HG03103 (cell line): ENCODE measurements around the gene MDM4.
A peak's percentile ranks its signal among the peaks of the same experiment; 100 is the strongest.
"Not testable (repeated sequence)": the region's sequence is repeated elsewhere in the genome, so short reads cannot be mapped to it uniquely, and the experiment has no call there.

ENCODE experiments used
- ATAC-seq: cut with Tn5 transposase; IDR thresholded peaks from one replicate; pipeline ENCODE4 v1.9.1; 2021; ENCODE audit warnings: low read depth; ENCODE audit not compliant: unreplicated experiment

Gene MDM4, protein sequence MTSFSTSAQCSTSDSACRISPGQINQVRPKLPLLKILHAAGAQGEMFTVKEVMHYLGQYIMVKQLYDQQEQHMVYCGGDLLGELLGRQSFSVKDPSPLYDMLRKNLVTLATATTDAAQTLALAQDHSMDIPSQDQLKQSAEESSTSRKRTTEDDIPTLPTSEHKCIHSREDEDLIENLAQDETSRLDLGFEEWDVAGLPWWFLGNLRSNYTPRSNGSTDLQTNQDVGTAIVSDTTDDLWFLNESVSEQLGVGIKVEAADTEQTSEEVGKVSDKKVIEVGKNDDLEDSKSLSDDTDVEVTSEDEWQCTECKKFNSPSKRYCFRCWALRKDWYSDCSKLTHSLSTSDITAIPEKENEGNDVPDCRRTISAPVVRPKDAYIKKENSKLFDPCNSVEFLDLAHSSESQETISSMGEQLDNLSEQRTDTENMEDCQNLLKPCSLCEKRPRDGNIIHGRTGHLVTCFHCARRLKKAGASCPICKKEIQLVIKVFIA

DNA sequence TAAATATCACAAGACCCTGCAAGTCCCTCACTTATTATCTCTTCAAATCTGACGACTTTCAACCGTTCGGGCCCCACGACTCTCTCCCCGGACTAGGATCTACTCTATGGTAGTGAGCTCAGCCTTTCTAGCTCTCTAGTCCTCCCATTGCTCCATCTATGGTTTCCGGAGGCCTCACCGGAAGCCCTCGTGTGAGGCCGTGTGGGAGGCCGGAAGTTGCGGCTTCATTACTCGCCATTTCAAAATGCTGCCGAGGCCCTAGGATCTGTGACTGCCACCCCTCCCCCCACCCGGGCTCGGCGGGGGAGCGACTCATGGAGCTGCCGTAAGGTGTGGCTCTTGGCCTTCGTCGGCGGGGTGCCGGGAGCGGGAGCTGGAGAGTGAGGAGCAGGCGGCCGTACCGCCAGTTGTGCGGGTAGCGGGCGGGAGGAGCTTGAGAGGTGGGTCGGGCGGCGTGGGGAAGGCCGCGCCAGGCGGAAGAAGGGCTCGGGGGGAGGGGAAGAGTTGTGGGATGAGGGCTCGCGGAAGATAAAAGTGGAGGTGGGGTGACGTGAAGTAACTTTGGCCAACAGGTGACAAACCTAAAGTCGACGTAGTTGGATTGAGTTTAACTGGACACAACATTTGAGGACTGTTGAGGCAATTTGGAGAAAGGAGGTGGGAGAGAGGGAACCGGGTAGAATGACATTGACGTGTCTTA, at the start of gene MDM4:
TSS of gene MDM4 (plus strand) at position 227 of the 700 bp plus-strand sequence. CDS start 9,113 bp downstream, outside the sequence.
- ATAC-seq = peak; percentile 76

DNA sequence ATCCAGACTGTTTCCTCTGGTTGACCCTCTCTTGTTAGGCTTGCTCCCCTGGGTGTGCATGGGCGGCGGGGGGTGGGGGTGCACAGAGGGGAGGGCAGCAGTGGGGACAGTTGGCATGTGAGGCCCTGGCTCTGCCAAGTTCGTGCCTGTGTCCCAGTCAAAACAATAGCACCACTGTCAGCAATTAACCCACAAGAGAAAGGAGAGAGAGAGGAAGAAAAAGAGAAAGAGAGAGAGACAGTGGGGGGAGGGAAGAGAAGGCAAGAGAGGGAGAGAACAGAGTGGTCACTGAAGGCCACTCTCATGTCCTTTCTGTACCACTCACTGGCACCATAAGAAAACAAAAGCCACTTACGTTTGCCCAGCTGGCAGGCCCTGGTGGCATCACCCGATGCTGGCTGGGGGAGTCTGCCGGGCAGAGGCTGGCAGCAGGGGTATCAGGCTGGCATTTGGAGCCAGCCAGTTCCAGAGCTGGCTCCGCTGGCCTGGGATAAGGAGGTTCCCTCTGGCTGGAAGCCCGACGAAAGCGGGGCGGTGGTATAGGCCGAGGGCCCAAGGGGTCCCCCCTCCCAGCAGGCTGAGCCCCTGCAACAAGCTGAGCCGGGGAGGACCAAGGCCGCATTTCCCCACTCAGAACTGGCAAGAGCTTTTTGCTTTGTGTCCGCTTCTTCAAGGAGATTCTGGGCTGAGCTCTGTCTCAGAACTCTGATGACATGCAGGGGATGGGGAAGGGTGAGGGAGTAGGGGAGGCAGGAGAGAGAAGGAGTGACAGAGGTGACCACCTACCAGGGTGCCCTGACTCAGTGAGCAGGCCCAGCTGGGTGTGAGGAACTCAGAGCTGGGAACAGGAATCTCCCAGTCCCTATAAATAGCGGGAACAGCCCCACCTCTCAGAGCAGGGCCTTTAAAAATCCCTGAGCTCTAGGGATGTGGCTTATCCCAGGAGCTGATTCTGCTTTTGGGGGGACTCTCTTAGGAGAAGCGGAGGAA, 49.5 kb upstream of the MDM4 start:
- ATAC-seq = no peak

DNA sequence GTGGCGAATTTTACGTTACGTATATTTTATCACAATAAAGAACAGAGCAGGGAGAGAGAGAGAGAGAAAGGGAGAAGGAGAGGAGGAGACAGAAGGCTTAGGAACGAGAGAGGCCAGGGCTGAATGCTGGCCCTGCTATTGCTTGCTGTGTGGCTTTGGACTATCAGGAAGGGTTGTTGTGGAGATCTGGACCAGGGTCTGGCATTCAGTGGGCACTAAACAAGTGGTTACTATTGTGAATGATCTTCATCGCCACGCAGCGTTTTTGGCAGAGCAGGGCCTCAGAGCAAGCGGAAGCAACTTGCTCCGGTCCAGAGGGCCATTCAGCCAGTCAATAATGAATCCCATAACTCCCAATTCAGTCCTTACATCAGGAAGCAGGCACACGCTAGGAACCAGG, 48.0 kb upstream of the MDM4 start:
- ATAC-seq = no peak

DNA sequence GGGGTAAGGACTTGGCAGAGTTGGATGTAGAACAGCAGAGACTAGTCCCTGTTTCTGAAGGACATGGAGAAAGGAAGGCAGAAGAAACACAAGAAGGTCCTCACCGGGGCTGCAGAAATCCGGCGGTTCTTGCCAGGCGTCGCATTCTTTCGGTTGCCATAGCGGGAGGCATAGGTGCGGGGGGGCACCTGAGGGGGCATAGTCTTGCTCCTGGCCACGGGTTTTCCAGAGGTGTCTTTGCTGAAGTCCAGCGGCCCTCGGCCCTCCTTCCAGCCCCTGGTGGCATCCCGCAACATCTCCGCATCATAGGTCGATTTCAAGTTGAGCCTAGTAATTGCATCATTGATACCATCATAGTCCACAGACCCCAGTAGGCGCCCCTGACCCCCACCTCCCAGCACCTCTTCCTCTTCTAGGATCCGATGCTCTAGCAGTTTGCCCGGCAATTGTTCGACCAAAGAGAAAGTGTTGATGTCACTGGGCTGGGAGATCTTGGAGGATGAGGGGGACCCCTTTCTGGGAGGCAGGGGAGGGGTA, 47.4 kb upstream of the MDM4 start:
- no peak for ATAC-seq

DNA sequence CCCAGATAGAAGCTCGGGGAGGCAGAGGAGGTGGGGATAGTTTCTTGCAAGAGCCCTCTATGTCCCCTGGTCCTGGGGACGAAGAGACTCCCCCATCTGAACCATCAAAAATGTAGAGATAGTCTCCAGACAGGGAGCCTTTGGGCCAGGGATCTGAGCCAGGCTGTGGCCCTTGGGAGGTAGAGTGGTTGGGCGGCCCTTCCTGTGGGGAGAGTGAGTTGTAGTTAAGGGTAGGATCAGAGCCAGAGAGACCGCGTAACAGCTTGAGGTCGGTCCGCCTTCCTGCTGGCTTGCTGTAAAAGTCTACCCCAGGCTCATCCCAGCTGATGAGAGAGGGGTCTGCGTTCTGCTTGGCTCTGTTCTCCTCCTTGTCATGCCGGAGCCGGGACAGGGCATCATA, 46.9 kb upstream of the MDM4 start:
- no peak for ATAC-seq

DNA sequence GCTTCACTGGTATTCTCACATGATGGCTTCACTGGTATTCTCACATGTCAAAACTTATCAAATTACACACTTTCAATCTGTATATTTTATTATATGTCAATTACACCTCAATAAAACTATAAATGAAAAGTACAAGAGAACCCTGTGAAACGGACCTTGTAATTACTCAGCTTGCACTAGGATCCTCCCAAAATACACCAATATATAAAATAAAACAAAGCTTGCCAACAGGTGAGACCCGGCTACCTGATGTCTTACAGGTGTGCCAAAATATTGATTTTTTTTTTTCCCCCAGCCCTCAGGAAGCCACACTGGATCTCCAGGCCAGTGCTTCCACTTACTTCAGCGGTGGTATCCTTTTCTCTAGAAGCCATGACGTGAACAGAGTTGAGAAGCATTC, 44.5 kb upstream of the MDM4 start:
- no peak for ATAC-seq

DNA sequence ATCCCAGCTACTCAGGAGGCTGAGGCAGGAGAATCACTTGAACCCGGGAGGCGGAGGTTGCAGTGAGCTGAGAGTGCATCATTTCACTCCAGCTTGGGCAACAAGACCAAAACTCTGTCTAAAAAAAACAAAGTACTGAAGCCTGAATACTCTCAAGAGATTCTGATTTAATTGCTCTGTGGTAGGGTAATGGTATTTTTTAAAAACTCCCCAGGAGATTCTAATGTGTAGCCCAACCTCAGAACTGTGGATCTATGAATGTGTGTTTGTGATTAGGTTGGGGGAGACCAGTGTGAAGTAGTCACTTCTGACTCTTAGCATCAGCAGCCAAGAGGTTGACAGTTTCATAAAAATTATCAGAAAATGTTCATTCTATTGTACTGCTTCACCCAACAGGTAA, 43.5 kb upstream of the MDM4 start:
- ATAC-seq = no peak

DNA sequence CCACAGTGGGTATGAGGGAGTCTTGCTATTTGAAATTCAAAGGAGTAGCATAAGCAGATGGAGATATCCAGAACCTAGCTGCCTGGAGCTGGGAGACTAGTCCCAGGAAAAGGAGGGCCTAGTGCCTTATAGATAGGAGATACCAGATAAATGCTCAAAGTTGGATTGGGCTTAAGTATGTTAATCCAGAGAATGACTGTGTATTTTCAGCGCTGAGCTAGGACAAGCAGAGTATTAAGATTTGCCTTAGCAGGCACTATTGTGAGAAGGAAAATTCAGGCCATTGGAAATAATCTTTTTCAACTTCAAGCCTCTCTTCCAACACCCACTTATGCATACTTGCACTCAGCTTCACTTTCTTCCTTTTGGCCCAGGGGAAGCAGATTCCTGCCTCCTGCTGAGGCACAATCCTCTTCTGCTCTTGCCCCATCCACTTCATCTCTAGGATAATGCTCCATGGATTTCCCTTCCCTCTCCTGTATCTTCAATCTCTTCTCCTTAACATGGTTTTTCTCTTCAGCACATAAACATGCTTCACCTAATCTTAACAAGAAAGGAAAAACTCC, 42.7 kb upstream of the MDM4 start:
- no peak for ATAC-seq

DNA sequence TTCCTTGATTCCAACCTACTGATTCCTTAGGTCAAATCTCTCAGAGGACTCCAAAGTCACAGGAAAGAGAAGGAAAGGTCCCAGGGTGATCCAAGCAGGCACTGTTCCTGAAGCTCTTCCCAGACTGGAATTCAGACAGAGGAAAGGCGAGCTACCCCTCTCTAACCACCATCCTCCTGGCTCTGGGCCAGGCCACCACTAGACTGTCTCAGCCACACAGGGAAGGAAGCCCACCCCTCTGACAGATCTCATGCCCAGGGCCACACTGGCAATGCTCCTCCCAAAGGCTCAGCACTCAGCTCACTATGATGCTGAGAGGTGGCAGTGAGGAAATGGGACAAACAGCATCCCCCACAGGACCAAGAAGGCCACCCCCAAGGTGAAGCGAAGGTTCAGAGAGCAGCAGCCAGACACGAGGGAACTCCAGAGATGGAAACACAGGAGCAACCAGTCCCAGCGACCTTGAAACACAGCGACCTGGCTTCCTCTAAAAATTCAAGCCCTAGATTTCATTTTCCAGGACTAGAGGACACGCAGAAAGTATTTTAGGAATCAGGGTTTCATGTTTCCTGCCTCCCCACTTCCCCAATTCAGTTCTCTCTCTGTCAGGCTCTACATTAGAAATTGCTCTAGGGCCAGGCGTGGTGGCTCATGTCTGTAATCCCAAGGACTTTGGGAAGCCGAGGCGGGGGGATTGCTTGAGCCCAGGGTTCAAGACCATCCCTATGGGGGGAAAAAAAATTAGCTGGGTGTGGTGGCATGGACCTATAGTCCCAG, 40.4 kb upstream of the MDM4 start:
- ATAC-seq = no peak

DNA sequence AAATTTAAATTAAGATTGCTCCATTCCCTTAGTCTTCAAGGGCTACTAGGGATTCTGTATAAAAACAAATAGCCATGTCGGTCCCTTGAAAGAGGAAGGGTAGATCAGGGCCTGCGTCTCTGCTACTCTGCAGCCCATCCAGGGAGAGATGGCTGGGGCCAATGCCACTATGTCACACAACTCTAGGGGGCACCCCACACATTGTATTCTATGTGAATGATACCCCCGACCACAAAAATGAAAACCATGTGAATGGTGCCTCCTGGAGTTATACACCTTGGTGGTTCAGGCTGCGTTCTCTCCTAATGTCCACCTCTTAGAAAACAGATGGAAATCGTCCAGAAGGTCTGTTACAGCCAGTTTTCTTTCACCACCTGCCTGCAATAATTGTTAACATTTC, 39.6 kb upstream of the MDM4 start:
- ATAC-seq = no peak

DNA sequence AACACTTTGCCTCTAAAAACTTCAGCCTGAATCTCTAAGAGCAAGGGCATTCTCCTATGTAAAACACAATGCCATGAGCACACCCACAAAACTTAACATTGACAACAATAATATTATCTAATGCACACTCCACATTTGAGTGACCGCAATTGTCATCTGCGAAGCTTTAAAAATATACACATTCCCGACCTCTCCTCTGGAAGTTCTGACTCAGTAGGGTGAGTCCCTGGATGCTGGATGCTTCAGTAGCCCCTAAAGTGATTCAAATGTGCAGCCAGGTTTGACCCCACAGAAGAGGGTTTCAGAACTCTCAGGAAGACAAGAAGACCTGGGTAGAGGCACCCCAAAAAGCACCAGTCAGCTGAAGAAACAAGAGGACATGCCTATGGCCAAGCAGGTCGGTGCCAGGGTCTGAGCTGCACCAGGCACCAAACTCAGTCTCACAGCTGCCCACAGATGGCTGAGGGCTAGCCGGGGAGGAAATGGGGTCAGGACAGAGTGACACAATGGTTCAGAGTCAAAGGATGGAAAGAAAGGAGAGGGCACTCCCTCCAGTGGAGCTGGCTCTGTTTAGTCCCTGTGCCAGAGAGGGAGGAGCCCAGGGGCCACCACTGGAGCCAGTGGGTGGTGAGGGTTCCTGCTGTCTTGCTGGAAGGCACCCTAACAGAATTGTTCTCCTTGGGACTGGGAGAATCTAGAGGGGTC, 39.0 kb upstream of the MDM4 start:
- no peak for ATAC-seq

DNA sequence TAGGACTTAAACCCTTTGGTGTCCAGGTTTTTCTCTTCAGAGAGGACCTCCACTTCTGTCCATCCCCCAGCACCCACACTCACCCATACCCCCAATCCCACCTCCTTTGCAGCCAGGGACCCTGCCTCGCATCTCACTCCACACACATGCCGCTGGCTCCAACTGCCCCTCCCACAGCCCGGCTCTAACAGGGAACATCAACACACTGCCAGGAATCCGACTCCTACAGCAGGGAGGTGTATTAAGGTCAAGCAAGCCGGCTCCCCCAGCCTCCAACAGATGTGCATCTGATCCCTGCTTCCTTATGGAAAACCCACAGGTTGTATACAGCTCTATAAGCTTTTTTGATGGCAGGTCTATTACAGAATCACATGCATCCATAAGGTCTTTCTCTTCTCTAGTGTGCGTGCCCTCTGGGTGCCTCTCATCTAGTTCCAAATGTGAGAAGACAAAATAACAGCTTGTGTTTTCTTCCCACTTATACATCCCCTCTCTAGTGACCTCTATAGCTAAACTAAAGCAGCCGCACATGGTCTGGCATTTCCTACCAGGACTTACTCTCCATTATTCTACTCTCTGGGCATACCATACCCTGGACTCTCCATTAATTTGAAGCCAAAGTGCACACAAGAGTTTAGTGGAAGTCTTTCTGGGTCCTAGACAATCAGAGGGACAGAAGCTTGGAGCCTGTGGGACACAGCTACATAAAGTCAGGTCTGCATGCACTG, 37.9 kb upstream of the MDM4 start:
- no peak for ATAC-seq

DNA sequence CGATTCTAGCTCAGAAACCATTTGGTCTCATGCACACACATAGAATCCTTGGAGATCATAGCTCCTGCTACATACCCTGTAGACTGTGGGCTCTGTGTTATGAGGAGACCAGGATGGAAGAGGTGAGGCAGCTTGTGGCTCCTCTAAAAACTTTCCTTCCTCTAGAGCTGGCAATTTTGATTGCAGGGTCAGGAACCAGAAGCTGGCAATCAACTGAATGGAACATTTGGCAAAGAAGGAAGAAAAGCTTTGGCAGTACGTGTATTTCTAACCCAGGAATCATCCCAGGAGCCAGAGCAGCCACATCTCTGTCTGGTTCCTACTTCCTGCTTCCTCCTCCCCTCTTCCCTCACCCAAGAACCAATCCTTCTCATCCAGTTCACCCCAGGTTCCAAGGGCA, 37.3 kb upstream of the MDM4 start:
- no peak for ATAC-seq

DNA sequence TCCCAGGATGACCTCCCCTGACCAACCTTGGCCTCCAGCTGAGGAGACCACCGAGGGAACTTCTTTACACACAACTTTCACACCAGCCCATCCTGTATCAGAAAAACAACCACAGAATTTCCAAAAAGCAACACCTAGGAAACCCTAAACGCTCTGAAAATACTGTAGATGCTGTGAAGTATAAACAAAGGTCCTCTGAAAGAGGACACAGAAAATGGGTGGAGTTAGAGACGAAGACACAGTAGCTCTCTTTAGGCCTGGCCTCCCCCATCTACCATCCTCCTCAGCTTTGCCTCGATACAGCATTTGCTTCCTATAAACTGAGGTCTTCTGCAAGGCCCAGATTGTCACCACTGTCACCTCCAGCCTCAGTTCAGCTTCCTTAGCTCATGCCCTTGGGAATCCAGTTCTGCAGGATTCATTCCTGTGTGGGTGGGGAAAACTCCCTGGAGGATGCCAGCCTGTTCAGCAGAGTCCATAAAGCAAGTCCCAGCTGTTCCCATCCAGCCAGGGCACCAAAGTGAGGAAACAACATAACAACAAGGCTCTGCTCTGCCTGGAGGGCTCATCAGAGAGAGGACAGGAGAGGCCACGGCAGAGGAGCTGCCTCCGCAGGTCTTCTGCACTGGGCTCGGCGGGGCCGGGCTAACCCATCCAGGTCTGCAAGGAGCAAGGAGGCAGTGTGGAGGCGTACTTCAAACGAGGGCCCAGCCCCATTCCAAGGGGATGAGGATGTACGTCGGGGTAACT, 36.6 kb upstream of the MDM4 start:
- ATAC-seq = no peak

DNA sequence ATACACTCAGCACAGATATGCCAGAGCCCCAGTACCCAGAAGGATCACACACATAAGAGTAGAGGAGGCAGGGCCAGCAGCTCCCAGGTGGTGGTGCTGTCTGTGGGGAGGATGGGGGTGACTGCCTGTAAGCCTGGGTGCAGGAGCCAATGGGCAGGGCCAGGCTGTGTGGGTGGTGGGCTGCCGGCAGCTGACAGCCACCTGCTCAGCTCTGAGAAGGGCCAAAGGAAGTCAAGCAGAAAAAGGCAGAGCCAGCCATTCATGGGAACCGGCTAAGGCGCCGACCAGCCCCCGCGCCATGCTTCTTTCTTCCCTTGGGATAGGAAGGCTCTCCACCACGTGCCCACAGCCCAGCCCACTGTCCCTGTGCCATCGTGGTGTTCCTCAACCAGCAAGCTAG, 35.7 kb upstream of the MDM4 start:
- no peak for ATAC-seq

DNA sequence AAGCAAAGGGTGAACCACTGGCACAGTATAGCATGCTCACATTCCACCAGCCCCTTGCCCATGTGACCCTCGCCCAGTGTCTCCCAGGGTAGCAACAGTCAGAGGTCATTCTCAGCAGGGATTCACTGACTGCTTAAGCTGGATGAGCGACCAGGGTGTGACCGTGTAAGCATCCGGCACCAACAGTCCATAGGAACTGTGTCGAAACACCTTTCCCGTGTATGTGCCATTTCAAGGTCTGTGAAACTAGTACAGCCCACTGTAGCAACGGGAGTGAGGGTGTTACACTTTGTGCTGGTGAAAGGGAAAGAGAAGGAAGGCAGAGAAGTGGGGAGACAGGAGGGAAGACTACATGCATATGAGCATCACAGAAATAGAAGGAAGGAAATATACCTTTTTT, 32.4 kb upstream of the MDM4 start:
- no peak for ATAC-seq

DNA sequence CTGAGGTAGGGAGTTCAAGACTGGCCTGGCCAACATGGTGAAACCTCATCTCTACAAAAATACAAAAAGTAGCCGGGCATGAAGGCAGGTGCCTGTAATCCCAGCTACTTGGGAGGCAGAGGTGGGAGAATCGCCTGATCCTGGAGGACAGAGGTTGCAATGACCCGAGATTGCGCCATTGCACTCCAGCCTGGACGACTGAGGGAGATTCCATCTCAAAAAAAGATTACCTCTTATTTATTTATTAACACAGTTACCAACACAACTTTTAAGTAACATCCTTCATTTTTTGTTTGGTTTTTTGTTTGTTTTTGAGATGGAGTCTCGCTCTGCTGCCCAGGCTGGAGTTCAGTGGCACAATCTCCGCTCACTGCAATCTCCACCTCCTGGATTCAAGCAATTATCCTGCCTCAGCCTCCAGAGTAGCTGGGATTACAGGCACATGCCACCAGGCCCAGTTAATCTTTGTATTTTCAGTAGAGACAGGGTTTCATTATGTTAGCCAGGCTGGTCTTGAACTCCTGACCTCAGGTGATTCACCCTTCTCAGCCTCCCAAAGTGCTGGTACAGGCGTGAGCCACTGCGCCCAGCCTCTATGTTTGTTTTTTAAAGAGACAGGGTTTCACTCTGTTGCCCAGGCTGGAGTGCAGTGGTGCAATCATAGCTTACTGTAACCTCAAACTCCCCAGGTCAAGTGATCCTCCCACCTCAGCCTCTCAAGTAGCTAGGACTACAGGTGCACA, 29.5 kb upstream of the MDM4 start:
- not testable (repeated sequence) for ATAC-seq
